Choroid plexus epithelial cell (primary cell): ENCODE results near the gene TMPRSS11D.
A peak's percentile ranks its signal among the peaks of the same experiment; 100 is the strongest.

Source experiments
- DNase-seq: peaks from one replicate; pipeline ENCODE4 v3.0.0-alpha.2; 2010; ENCODE audit warnings: low read depth
- H3K4me3 ChIP-seq: 2 replicates; pipeline ENCODE4 v1.5.1; 2011; ENCODE audit warnings: low read depth, mild to moderate bottlenecking, control low read depth, low read length, moderate library complexity
- TF ChIP-seq, protein P1 (sequence below): conservative IDR thresholded peaks from 2 replicates; pipeline ENCODE4 v1.5.1; 2011; ENCODE audit warnings: low read depth, mild to moderate bottlenecking, control low read depth, inconsistent platforms, low read length, moderate library complexity

The TMPRSS11D gene

DNA sequence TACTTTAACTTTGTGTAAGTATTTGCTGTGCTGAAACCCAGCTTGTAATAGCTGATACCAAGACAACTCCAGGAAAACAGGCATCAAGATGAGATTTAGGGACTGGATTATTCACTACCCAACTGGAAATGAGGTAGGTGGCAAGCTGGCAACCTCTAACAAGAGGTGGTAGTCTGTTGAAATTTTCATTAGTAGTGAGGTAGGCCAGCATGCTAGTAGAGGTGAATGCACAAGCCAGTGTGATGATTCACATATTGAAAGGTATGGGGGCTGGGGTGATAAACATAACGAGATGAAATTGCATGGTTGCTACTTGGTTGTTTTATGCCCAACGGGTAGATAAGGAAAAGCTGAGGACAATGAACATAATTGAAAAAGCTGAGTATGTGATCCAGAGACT lies 8.5 kb upstream of the TMPRSS11D start:
- no peak overlapping the region for H3K4me3 ChIP-seq

DNA sequence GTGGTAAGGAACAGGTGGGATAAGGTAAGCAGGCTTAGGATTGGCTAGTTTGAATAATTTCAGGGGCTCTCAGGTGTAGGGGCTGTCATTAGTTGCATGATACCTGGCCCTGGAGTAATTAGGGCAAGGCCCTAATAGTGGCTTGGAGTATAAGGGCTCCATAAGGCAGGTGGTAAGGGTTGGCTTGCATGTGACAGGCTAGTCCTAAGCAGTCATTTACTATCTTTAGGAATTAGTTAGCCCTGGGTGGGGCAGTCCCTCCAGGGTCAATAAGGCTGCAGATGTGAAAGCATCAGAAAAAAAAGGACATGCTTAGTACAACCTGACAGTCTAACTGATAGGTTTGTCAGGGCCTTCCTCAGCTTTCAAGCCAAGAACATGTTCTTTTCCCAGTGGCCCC lies 7.8 kb upstream of the TMPRSS11D start:
- TF ChIP-seq, protein P1, sequence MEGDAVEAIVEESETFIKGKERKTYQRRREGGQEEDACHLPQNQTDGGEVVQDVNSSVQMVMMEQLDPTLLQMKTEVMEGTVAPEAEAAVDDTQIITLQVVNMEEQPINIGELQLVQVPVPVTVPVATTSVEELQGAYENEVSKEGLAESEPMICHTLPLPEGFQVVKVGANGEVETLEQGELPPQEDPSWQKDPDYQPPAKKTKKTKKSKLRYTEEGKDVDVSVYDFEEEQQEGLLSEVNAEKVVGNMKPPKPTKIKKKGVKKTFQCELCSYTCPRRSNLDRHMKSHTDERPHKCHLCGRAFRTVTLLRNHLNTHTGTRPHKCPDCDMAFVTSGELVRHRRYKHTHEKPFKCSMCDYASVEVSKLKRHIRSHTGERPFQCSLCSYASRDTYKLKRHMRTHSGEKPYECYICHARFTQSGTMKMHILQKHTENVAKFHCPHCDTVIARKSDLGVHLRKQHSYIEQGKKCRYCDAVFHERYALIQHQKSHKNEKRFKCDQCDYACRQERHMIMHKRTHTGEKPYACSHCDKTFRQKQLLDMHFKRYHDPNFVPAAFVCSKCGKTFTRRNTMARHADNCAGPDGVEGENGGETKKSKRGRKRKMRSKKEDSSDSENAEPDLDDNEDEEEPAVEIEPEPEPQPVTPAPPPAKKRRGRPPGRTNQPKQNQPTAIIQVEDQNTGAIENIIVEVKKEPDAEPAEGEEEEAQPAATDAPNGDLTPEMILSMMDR: no peak
- H3K4me3 ChIP-seq: no peak overlapping the region
- no peak for DNase-seq

More for the DNA sequence above, 8.5 kb upstream of the TMPRSS11D start:
- TF ChIP-seq, protein P1: no peak
- DNase-seq: no peak

GRCh38 chr4:67886281-67886680 lies 2.5 kb upstream of the TMPRSS11D start:
- TF ChIP-seq, protein P1: no peak
- no peak overlapping the region for H3K4me3 ChIP-seq
- peak; percentile 54 for DNase-seq

- H3K4me3 ChIP-seq: peak overlapping the region; percentile 34
- peak; percentile 69 for DNase-seq
- TF ChIP-seq, protein P1: no peak
These were observed 2.0 kb upstream of the TMPRSS11D start for GRCh38 chr4:67885762-67886161.

- TF ChIP-seq, protein P1: no peak
- no peak for DNase-seq
These were observed 899 bp upstream of the TMPRSS11D start for GRCh38 chr4:67884701-67885100.

GRCh38 chr4:67883458-67883857 lies 344 bp downstream of the TMPRSS11D start:
- H3K4me3 ChIP-seq: no peak overlapping the region
- TF ChIP-seq, protein P1: no peak
- no peak for DNase-seq

More at GRCh38 chr4:67884701-67885100, 899 bp upstream of the TMPRSS11D start:
- H3K4me3 ChIP-seq: no peak overlapping the region

- DNase-seq: no peak
- TF ChIP-seq, protein P1: no peak
These were observed 2.8 kb downstream of the TMPRSS11D start for GRCh38 chr4:67880866-67881610.

More at GRCh38 chr4:67880866-67881610, 2.8 kb downstream of the TMPRSS11D start:
- H3K4me3 ChIP-seq: no peak overlapping the region
